GM12872 (cell line): Measurements from ENCODE around the gene PLEKHA7.

Source experiments
- TF ChIP-seq, protein P1 (sequence below): IDR thresholded peaks from 3 replicates; pipeline ENCODE4 v1.5.1; 2011; ENCODE audit warnings: low read depth, mild to moderate bottlenecking, low read length, moderate library complexity; ENCODE audit not compliant: insufficient read depth

PLEKHA7 gene

DNA sequence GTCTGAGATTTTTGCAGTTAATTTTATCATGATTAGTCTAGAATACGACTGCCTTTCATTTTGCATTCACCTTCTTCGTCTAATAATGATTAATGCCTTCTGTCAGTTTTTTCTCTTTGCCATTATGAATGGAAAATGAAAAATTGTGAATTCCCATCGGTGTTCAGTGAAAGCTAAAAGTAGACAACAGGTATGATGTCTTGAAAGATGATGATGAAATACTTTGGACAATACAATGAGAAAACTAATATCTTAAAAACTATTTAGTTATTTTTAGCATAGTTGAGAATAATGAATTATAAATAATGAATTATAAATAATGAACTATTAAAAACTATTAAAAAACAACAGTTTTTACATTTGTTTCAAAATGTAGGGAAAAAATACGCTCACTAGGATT, 270.7 kb downstream of the PLEKHA7 start:
- TF ChIP-seq, protein P1, sequence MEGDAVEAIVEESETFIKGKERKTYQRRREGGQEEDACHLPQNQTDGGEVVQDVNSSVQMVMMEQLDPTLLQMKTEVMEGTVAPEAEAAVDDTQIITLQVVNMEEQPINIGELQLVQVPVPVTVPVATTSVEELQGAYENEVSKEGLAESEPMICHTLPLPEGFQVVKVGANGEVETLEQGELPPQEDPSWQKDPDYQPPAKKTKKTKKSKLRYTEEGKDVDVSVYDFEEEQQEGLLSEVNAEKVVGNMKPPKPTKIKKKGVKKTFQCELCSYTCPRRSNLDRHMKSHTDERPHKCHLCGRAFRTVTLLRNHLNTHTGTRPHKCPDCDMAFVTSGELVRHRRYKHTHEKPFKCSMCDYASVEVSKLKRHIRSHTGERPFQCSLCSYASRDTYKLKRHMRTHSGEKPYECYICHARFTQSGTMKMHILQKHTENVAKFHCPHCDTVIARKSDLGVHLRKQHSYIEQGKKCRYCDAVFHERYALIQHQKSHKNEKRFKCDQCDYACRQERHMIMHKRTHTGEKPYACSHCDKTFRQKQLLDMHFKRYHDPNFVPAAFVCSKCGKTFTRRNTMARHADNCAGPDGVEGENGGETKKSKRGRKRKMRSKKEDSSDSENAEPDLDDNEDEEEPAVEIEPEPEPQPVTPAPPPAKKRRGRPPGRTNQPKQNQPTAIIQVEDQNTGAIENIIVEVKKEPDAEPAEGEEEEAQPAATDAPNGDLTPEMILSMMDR: no peak

DNA sequence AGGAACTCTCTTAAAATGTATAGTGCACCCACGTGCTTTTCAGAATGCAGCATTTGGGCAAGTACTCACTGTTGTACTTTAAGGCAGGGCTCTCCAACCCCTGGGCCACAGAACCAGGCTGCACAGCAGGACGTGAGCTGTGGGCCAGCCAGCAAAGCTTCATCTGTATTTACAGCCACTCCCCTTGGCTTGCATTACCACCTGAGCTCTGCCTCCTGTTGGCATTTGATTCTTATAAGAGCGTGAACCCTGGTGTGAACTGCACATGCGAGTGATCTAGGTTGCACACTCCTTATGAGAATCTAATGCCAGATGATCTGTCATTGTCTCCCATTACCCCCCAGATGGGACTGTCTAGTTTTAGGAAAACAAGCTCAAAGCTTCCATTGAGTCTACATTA, 272.7 kb downstream of the PLEKHA7 start:
- TF ChIP-seq, protein P1: no peak

DNA sequence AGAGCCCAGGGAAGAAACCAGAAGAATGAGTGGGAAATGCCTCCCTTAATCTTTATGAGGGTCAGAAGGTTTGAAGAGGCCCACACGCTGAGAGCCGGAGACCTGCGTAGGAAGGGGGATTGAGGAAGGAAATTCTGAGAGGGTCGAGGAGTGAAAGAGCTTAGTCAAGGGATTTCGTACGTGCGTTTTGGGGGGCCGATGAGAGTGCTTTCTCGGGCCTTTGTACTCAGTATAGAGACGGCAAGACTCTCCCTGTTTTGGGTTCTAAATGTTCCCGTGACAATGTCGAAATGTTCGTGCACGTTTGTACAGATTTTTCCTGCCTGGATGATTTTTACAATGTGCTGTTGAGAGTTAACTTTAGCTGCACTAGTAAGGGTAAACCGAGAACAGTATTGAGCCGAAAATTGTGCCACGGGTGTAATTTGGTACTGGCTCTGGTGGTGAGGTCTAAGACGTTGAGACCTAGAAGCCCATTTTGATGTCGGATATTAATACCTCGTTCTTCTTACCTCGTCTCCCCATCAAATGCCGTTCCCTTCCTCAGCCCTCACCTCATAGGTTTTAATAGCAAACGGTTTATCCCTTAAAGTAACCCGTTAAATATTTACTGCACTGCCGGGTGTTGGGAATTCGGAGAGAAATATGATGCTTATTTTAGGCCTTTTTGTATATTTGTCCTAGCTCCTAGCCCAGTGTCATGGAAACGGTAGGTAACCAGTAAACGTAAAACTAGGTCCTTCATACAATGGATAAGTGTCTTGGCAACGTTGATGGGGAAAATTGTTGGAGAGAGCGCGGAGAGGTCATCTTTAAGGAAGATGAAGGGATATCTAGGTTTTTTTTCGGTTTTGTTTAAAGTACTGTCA, 275.0 kb downstream of the PLEKHA7 start:
- TF ChIP-seq, protein P1: no peak

DNA sequence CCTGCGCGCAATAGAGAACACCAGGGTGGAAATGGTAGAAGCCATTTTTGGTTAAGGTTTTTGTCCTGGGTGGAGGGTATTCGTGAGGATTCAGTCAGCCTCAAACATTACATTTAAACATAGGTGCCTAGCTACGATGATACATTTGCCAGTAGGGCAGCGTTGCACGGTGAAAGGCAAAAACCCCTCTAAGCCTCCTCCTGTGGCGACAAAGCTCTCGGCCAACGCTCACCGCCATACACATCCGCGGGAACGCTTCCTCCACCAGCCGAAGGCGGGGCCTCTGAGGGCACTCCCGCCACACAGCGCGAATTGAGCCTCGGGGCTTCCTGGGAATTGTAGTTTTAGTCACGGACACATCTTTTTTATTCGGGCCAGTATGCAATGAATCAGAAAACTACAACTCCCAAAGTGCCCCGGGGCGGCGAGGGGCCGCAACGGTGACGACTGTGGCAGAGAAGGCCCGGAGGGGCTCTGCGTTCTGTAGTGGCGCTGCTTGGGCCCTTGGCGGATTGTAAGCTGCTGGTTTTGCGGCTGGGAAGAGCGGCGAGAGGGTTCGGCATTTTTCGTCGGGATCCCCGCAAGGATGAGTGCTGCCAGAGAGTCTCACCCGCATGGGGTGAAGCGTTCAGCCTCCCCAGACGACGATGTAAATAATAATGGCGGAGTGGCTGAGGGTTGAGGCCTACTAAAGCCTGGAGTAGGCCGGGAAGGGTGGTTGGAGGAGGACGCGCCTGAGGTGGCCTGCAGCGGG, 275.8 kb downstream of the PLEKHA7 start, which contains the start of gene C11orf58:
Gene C11orf58, plus strand, starts transcription at position 455 of the 754 bp plus-strand sequence. Its CDS starts 132 bp downstream, at position 587.
- TF ChIP-seq, protein P1: no peak

DNA sequence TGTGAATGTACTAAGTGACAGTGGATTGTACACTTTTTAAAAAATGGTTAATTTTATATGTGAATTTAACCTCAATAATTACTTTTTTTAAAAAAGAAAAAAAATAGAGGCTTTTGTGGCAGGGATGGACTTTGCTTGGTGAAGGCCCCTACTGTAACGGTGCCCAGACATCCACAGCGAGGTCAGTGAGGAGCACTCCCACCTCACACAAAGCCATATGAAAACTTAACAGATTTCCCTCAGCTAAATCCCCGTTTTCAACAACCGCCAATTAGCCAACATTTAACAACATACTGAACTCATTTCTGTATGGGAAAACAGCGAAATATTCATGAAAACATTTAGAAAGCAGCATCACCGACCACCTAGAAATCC, 276.4 kb downstream of the PLEKHA7 start:
- TF ChIP-seq, protein P1: no peak
